GM12874 (cell line): ENCODE measurements around the gene ATP5F1E.

Experiments
- TF ChIP-seq, protein P1 (sequence below): IDR thresholded peaks from 2 replicates; pipeline ENCODE4 v1.5.1; 2011; ENCODE audit warnings: low read depth, mild to moderate bottlenecking, control low read depth, low read length, moderate library complexity; ENCODE audit not compliant: insufficient read depth

ATP5F1E gene

DNA sequence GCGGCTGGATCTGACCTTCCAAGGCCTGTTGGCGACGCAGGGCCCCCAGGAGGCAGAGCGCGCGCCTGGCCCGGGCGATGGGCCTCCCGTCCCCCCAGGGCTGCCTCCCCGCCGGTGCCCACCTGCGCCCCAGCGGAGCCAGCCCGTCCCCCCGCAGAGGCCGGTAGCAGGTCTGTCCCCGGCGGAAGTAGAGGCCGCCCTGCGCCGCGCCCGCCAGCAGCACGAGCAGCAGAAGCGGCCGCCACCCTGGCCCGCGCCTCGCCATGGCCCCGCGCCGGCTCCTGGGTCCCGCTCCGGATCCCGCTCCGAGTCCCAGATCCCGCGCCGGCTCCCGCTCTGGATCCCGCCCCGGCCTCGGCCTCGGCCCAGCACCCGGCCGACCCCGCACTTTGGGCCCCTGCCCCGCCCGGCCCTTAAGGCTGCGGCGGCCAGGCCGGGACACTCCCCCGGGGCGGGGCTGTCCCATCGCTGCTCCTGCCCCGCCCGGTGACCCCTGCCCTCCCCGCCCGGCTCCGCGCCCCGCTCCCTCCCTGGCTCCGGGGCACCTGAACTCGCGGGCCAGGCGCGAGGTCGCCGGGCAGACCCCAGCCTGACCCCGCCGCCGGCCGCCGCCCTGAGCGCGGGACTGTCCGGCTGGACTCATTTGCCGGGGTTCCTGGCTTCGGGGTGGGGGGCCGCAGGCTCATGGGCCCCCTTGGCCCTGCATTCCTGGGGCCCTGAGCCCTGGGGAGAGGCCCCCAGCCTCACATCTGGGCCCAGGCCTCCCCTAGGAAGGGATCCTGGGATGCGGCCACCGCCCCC lies 25.1 kb downstream of the ATP5F1E start, which contains the start of gene CTSZ:
Gene CTSZ (minus strand): TSS at position 391 of the 801 bp plus-strand sequence. CDS start 126 bp downstream, at position 265.
- TF ChIP-seq, protein P1, sequence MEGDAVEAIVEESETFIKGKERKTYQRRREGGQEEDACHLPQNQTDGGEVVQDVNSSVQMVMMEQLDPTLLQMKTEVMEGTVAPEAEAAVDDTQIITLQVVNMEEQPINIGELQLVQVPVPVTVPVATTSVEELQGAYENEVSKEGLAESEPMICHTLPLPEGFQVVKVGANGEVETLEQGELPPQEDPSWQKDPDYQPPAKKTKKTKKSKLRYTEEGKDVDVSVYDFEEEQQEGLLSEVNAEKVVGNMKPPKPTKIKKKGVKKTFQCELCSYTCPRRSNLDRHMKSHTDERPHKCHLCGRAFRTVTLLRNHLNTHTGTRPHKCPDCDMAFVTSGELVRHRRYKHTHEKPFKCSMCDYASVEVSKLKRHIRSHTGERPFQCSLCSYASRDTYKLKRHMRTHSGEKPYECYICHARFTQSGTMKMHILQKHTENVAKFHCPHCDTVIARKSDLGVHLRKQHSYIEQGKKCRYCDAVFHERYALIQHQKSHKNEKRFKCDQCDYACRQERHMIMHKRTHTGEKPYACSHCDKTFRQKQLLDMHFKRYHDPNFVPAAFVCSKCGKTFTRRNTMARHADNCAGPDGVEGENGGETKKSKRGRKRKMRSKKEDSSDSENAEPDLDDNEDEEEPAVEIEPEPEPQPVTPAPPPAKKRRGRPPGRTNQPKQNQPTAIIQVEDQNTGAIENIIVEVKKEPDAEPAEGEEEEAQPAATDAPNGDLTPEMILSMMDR = no peak

DNA sequence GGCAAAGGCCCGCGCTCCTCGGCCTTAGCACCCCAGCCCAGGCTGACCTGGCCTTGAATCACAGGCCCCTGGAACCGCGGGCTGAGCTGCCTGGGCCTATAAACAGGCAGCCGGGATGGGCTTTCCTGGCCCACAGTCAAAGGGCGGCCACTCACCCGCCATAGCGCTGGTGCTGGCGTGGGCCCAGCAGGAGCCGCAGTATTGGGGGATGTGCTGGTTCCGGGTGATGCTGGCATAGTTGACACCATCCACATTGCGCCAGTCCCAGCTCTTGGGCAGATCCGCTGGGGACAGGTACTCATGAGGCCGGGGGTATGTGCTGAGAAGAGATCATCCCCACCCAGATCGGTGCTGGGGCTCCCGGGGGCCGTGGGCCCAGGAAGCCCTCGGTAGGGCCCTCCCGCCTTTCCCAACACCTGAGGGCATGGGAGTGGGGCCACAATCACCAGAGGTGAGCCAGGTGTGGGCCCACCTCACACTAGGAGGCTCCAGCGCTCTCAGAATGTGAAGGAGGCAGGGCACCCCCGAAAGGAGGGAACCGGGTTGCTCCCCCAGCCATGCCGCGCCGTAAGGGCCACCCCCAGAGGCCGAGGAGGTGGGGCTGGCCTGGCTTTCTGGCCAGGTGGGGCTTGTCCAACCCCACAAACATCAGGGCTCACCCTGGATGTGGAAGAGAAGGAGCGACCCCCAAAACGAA lies 25.8 kb downstream of the ATP5F1E start:
- TF ChIP-seq, protein P1 = no peak

DNA sequence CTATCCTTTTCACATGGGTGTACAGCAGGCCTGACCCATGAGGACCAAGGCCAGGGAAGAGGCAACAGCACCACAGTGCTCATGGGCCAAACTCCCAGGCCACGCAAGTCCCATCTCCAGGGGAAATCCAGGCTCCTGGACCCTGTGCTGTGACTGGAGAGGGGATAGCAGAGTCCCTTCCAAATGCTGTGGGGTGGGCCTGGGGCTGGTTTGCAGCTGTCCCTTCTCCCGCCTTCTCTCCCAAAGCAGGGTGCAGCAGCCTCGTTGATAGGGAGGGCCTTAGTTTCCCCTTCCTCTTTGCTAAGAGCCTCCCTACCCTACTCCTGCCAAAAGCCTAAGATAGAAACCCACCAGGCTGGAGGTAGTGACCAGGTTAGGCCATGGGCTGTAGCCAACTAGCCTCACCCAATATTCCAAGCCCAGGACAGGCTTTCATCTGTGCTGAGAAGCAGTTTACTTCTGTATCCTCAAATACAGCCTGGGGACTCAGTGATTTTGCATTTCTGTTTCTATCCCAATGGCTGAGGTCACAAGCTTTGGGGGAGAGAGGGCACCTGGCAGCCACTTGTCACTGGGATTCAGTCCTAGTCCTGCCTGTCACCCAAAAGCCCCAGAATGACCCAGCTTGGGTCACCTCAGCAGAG lies 26.5 kb downstream of the ATP5F1E start:
- TF ChIP-seq, protein P1 = no peak

DNA sequence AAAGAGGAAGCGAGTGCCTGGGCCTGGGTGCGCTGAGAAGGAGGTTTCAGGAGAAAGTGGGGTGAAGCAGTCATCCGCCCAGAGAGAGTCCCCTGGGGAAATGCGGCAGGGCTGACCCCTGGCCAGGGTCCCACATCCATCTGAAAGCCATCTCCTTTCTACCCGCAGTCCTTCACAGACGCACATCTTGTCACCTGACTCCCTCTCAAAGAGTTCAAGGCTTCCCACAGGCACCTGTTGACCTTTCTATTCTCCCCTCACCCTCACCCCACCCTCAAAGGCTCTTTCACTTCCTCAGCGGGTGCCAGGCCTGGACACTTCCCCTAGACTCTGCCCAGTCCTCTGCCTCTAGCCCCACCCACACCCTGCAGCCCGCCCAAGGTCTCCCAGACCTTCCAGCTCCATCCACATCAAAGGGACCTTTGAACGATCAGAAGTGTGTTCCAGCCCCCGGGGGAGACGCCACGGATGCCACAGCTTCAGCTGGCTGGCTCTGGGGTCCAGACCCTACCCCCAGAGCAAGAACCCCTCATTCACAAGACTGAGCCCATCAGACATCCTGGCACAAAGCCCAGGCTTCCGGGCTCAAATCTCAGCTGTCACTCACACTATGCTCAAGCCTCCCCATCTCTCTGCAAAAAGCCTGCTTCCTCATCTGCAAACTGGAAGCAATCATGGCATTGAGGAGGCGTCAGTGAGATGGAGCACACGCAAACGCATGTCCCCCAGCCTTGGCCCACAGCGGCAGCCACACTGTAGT lies 27.2 kb downstream of the ATP5F1E start:
- TF ChIP-seq, protein P1 = no peak

DNA sequence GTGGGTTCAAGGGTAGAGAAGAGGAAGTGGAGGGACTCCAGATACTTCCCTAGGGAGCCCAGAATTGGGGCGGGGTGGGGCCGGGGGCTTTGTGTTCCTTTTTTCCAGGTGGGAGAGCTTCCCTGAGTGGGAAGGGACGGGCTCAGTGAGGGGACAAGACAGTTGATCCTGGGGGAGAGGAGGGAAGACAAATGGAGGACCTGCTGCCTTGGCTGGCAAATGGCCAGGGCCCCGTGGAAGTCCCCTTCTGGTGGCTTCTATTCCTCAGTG lies 27.7 kb downstream of the ATP5F1E start:
- TF ChIP-seq, protein P1 = no peak

DNA sequence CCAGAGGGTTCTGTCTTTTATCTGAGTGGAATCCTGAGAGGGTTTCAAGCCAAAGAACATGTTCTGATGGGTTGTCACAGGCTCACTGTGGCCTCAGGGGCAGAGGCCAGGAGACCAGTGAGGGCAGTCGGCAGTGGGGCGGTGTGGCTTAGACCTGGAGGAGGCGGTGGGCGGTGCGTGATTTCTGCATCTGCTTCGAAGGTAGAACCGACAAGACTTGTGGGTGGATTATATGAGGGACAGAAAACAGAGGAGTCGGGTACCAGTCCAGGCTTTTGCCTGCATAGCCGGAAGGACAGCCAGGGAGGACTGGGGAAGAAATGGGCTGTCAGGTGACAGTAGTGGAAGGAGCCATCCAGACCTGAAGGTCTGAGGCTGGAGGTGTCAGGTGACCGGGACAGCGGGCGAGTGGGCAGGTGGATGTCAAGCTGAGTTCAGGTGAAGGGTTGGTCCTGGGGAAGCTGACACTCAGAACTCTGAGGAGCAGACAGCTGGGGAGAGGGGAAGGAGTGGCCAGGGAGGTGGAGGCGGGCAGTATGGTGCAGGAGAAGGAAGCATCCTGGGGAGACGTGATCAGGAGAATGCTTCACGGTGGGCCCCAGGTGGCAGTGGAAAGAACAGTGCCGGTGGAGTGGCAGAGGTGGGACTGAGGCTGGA lies 28.2 kb downstream of the ATP5F1E start:
- TF ChIP-seq, protein P1 = no peak

DNA sequence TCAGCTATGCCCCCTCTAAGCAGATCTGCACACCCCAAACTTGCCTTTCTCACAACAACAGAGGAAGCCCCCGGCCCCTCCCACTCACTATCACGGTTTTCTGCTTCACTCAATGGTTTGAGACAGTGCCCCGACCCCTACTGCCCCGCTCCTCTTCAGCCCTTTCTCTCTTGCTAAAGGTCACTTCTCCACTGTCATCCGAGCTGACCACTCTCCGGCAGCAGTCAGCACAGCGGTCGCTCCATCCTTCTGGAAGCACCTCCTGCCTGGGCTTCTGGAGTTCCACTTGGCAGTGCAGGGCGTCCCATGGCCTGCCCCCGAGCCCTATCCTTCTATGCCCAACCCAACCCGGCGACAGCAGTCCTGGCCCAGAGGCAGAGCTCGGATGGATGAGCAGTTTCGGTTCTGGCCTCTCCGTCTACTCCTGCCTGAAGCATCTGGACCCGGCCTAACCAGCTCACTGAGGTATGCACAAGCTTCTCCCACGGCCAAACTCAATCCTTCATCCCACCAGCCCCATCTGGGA lies 29.2 kb downstream of the ATP5F1E start:
- TF ChIP-seq, protein P1 = no peak
